Mononuclear cell (primary cell): ENCODE results near the gene ANO6. TPM values are rescaled to one million over a fixed set of nuclear protein-coding genes. Genes with fewer than 3 reads are reported as not detected.

Experiments used
- H3K27me3 ChIP-seq: 2 replicates; pipeline ENCODE4 v1.6.0; 2011; ENCODE audit warnings: low read length, control low read depth; ENCODE audit not compliant: insufficient read depth
- H3K4me1 ChIP-seq: 2 replicates; pipeline ENCODE4 v1.5.1; 2011; ENCODE audit warnings: mild to moderate bottlenecking, low read length, control low read depth; ENCODE audit not compliant: insufficient read depth
- H3K4me3 ChIP-seq: 2 replicates; pipeline ENCODE4 v1.5.1; 2011; ENCODE audit warnings: mild to moderate bottlenecking, low read length, moderate library complexity
- H3K9me3 ChIP-seq: 2 replicates; pipeline ENCODE4 v1.5.1; 2011; ENCODE audit warnings: low read depth, mild to moderate bottlenecking, control low read depth, low read length
- total RNA-seq: library from RNA; depleted of rRNA; stranded (reverse); fragments of >200 nt; gene quantifications from one replicate; pipeline ENCODE4 v1.2.3, GENCODE V29; 2012

Gene ANO6
- total RNA-seq, 1 donor: 44.4 TPM

DNA sequence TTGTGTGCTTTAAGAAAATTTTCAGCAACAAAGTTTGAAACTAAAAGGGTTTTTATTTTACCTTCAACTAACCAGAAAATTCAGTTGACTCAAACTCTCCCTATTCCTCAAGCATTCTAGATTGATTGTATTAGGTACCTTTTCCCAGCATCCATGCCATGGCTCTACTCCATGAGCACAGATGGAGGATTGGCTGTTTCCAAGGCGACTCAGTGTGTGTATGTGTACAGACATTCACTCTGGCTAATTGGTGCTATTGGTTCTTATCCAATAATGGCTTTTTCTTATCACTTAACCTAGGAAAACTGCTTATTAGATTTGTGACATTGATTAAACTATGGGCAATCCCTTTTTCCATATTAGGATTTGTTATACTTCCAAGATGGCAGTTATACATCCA, 202.6 kb downstream of the ANO6 start:
- Histone ChIP-seq H3K9me3 (no peaks in the 10 kb centered on the region), H3K27me3 (no peaks in the 10 kb centered on the region), H3K4me1 (no peaks in the 10 kb centered on the region), H3K4me3 (no peak overlapping the region)

- no peaks in the 10 kb centered on the region for H3K9me3 ChIP-seq
- H3K4me1 ChIP-seq: no peaks in the 10 kb centered on the region
- no peak overlapping the region for H3K4me3 ChIP-seq
- H3K27me3 ChIP-seq: no peaks in the 10 kb centered on the region
Observed at GRCh38 chr12:45419317-45419814, 203.5 kb downstream of the ANO6 start.

- Histone ChIP-seq H3K27me3 (no peaks in the 10 kb centered on the region), H3K9me3 (no peaks in the 10 kb centered on the region), H3K4me1 (no peaks in the 10 kb centered on the region), H3K4me3 (no peak overlapping the region)
Observed at GRCh38 chr12:45421736-45422135, 205.8 kb downstream of the ANO6 start.

GRCh38 chr12:45423931-45424330, 208.0 kb downstream of the ANO6 start:
- Histone ChIP-seq H3K4me1 (no peaks in the 10 kb centered on the region), H3K27me3 (no peaks in the 10 kb centered on the region), H3K4me3 (no peak overlapping the region), H3K9me3 (no peaks in the 10 kb centered on the region)

GRCh38 chr12:45425426-45425825, 209.5 kb downstream of the ANO6 start:
- no peaks in the 10 kb centered on the region for H3K9me3 ChIP-seq
- no peak overlapping the region for H3K4me3 ChIP-seq
- no peaks in the 10 kb centered on the region for H3K27me3 ChIP-seq
- H3K4me1 ChIP-seq: no peaks in the 10 kb centered on the region

DNA sequence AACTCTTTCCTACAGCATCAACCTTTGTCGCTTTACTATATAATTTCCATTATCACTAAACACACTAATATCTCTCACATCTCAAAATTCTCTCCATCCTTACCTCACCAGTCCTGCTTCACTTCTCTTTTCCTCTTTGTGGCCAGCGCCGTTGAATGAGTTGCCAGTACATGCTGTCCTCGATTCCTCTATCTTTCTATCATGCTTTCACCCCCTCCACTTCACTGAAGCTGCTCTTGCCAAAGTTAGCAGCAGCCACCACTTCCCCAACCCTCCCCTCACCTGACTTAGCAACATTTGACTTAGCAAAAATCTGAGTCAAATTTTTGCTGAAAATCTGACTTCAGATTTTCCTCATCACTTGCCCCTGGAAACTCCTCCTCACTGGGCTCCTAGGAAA, 210.4 kb downstream of the ANO6 start:
- H3K4me1 ChIP-seq: no peaks in the 10 kb centered on the region
- no peaks in the 10 kb centered on the region for H3K9me3 ChIP-seq

DNA sequence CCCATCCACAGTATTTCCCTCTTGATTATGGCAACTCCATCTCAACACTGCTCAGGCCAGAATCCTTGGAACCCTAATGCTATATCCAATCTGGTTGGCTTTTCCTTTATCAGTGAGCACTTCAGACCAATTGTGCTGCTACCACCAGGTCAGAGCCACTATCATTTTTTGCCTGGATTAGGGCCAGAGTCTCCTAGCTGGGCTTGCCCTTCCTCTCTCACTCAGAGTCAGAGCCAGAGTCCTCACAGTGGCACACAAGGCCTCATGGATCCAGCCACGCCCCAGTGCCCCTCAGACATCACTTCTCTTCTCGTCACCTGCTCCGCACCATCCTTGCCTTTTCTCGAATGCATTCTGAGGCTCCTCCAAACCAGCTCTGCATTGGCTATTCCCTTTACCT, 211.1 kb downstream of the ANO6 start:
- H3K27me3 ChIP-seq: no peaks in the 10 kb centered on the region
- H3K4me3 ChIP-seq: no peak overlapping the region
- H3K4me1 ChIP-seq: no peaks in the 10 kb centered on the region
- H3K9me3 ChIP-seq: no peaks in the 10 kb centered on the region

More for the DNA sequence above, 210.4 kb downstream of the ANO6 start:
- no peaks in the 10 kb centered on the region for H3K27me3 ChIP-seq
- no peak overlapping the region for H3K4me3 ChIP-seq

GRCh38 chr12:45429831-45430230, 213.9 kb downstream of the ANO6 start:
- no peaks in the 10 kb centered on the region for H3K9me3 ChIP-seq
- H3K4me3 ChIP-seq: no peak overlapping the region
- H3K27me3 ChIP-seq: no peaks in the 10 kb centered on the region
- H3K4me1 ChIP-seq: no peaks in the 10 kb centered on the region

DNA sequence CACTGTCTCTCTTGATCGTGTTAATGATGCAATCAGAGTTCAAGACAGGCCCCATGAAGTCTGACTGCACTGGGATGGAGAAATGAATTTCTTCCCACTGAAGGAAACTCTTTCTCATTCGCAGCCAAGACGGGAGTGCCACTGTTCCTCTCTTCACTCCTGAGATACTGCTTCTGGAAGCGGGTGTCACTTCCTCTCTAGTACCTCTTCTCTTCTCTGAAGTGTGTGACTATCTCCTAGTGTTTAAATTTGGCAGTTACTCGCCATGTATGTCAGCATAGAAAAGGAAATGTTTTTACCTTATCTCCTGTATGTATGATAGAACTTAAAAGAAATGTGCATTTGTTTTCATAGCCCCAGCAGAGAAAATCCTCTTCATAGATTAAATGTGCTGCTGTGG, 215.2 kb downstream of the ANO6 start:
- peaks cover 8% of the 10 kb centered on the region for H3K4me1 ChIP-seq
- no peaks in the 10 kb centered on the region for H3K9me3 ChIP-seq
- H3K4me3 ChIP-seq: no peak overlapping the region
- H3K27me3 ChIP-seq: no peaks in the 10 kb centered on the region

- H3K4me3 ChIP-seq: no peak overlapping the region
- H3K9me3 ChIP-seq: no peaks in the 10 kb centered on the region
- no peaks in the 10 kb centered on the region for H3K27me3 ChIP-seq
- H3K4me1 ChIP-seq: peaks cover 8% of the 10 kb centered on the region
Observed at GRCh38 chr12:45432710-45433109, 216.8 kb downstream of the ANO6 start.

- H3K4me3 ChIP-seq: no peak overlapping the region
- no peaks in the 10 kb centered on the region for H3K9me3 ChIP-seq
- H3K27me3 ChIP-seq: no peaks in the 10 kb centered on the region
- H3K4me1 ChIP-seq: peaks cover 8% of the 10 kb centered on the region
Observed at GRCh38 chr12:45433441-45433868, 217.6 kb downstream of the ANO6 start.

DNA sequence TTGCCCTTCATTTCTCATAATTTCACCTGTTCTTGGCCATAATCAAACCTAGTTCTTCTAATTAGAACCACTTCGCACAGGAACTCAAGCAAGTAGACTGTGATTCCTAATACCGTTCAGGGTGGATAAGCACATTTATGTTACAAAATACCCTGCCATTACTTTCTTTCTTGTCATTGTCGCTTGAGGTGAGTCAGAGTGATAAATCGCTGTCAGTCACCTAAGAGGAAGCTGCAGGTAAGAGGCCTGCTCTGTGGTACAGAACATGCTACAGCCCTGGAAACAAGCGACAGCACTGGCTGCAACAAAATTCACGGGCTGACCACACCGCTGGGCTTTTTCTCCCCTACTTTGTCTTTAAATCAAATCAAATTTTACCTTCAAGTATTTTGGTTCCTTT, 218.2 kb downstream of the ANO6 start:
- no peaks in the 10 kb centered on the region for H3K9me3 ChIP-seq

DNA sequence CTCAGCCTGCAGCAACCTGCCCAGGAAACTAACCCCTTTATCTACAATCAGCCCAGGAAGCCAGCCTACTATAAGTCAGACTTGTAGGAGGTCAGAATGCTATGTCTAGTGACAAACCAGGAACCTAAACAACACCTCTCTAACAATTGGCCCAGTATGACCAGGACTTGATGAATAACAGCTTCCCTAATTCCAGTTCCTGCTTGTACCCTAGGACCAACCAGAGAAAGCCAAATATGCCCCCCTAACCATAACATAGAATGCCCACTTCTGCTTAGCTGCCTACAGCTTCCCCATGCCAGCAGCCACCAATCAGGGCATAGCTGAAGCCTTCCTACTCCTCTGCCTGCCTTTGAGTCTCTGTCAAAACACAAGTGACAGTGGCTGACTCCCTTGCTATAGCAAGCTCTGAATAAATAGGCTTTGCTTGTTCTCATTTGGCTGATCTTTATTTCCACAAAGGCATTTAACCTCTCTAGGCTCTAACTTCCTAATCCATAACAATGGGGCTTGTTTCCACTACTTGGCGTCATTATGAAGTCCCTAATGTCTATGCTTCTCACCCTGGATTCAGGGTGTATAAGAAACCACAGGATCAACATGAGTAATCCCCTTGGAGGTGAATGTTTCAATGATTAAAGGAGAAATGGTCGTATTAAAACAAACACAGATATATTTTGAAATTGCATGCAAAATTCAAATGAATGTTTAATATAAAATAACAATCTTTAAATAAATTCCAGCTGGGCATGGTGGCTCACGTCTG, 220.2 kb downstream of the ANO6 start:
- Histone ChIP-seq H3K27me3 (no peaks in the 10 kb centered on the region), H3K9me3 (peaks cover 2% of the 10 kb centered on the region), H3K4me3 (no peak overlapping the region), H3K4me1 (peaks cover 8% of the 10 kb centered on the region)

More for the DNA sequence above, 218.2 kb downstream of the ANO6 start:
- Histone ChIP-seq H3K4me3 (no peak overlapping the region), H3K27me3 (no peaks in the 10 kb centered on the region), H3K4me1 (peaks cover 8% of the 10 kb centered on the region)

DNA sequence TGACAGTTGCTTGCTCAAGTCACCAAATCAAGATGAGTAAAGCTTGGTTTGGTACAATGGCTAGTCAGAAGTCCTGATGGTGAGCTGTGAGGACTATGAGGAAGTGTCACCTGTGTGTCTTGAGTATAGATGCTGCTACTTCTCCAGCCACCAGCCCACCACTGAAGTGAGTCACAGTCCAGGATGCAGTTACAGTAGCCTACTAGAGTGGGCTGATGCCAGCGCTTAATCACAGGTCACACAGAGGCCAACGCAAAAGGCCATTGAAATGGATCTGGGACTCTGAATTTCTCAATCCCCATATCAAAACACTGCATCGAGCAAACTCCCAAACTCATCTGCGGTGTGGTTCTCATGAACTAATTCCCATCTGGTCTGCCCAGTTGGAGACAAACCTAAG, 223.1 kb downstream of the ANO6 start:
- Histone ChIP-seq H3K9me3 (peaks cover 24% of the 10 kb centered on the region), H3K27me3 (no peaks in the 10 kb centered on the region), H3K4me3 (no peak overlapping the region), H3K4me1 (peaks cover 8% of the 10 kb centered on the region)

GRCh38 chr12:45446013-45446412, 230.1 kb downstream of the ANO6 start:
- Histone ChIP-seq H3K4me1 (no peaks in the 10 kb centered on the region), H3K4me3 (no peak overlapping the region), H3K27me3 (no peaks in the 10 kb centered on the region), H3K9me3 (peaks cover 34% of the 10 kb centered on the region)

DNA sequence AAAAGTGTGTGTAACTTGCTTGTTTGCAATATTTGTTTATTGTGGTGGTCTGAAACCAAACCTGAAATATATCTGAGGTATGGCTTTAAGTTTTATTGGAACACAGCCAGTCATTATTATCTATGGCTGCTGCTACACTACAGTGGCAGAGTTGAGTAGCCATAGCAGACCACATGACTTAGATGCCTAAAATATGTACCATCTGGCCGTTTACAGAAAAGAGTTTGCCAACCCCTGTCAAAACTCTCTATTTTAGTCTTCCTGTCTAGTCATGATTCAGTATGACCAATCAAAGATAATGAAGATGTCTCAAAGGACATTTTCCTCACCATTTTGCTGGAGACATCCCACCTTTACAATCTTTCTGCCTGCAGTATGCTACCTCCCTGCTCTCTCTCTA, 242.3 kb downstream of the ANO6 start:
- H3K4me1 ChIP-seq: no peaks in the 10 kb centered on the region
- H3K4me3 ChIP-seq: no peak overlapping the region
- H3K27me3 ChIP-seq: no peaks in the 10 kb centered on the region
- H3K9me3 ChIP-seq: no peaks in the 10 kb centered on the region
